Heart right ventricle (tissue), 16 donors: ENCODE measurements around the gene PCDHB14. TPM values are rescaled to one million over a fixed set of nuclear protein-coding genes. Genes with fewer than 3 reads are reported as not detected.
A peak's percentile ranks its signal among the peaks of the same experiment; 100 is the strongest.
"Not testable (repeated sequence)": the region's sequence is repeated elsewhere in the genome, so short reads cannot be mapped to it uniquely, and the experiment has no call there.

Source experiments
- ATAC-seq, 8 donors: fragments of 200-7000 bp; cut with Tn5 transposase; one replicate each; pipeline ENCODE4 v1.9.1; 2020; ENCODE audit warnings: mild to moderate bottlenecking in 8 of 8, moderate library complexity in 8 of 8, moderate number of reproducible peaks in 1 of 8
- DNase-seq, 2 donors: peaks; one replicate each; pipeline ENCODE4 v3.0.0-alpha.2; 2020
- H3K27ac ChIP-seq, 10 donors: fragments of 200-600 bp; sonication (generic) in 2 of 10; one replicate each; pipeline versions ENCODE4 v1.5.0 to v1.8.0; 2020 to 2022; ENCODE audit warnings: mild to moderate bottlenecking in 3 of 10
- H3K27me3 ChIP-seq, 7 donors: fragments of 200-600 bp; one replicate each; pipeline ENCODE4 v1.8.0; 2021 to 2022; ENCODE audit warnings: mild to moderate bottlenecking in 2 of 7
- H3K36me3 ChIP-seq, 9 donors: fragments of 200-600 bp; sonication (generic) in 1 of 9; one replicate each; pipeline versions ENCODE4 v1.5.0 to v1.8.0; 2020 to 2022; ENCODE audit warnings: mild to moderate bottlenecking in 2 of 9
- H3K4me1 ChIP-seq, 9 donors: fragments of 200-600 bp; sonication (generic) in 1 of 9; one replicate each; pipeline versions ENCODE4 v1.5.0 to v1.8.0; 2020 to 2022; ENCODE audit warnings: mild to moderate bottlenecking in 4 of 9
- H3K4me3 ChIP-seq, 10 donors: fragments of 200-600 bp; sonication (generic) in 2 of 10; one replicate each; pipeline versions ENCODE4 v1.5.0 to v1.8.0; 2020 to 2022; ENCODE audit warnings: mild to moderate bottlenecking in 7 of 10, moderate library complexity in 2 of 10
- H3K9me3 ChIP-seq, 11 donors: fragments of 200-600 bp in 10 of 11; sonication (generic) in 2 of 11; one replicate each; pipeline versions ENCODE4 v1.5.0 to v1.8.0; 2013 to 2022; ENCODE audit warnings: mild to moderate bottlenecking in 2 of 11, control low read depth in 1 of 11, moderate library complexity in 1 of 11
- CTCF ChIP-seq, 9 donors: fragments of 200-600 bp; sonication (generic) in 2 of 9; IDR thresholded peaks; one replicate each; pipeline versions ENCODE4 v1.5.0 to v1.8.0; 2021 to 2022; ENCODE audit warnings: antibody characterized with exemption in 9 of 9, mild to moderate bottlenecking in 5 of 9, moderate library complexity in 1 of 9
- WGBS, 2 donors: extraction: QIAGEN DNeasy Blood & Tissue Kit; methylation state at CpG; one replicate each; pipeline ENCODE4 v1.1.7; 2013; ENCODE audit warnings: inconsistent platforms in 1 of 2; 5-methylcytosine and 5-hydroxymethylcytosine counted together
- intact Hi-C, 10 donors: fragments of 100-400 bp; cut with DNase I; formaldehyde crosslinking; loops; one replicate each; pipeline versions ENCODE4 v1.11.1 to v1.14.2; 2022
- polyA plus RNA-seq, 2 donors: library from polyadenylated mRNA; stranded (reverse); fragments of 200-250 nt; gene quantifications; one replicate each; pipeline ENCODE4 v1.2.3, GENCODE V29; 2013
- total RNA-seq, 10 donors: library from RNA; stranded (reverse); fragmentation: NEBNext Ultra II Directional in 3 of 10; extraction: Animal tissue kit (Norgen Biotek cat#: 25700) in 3 of 10; gene quantifications; one replicate each; pipeline versions ENCODE4 v1.2.1 to v1.2.4, GENCODE V29; 2021 to 2023
- donor health status: Arrhythmogenic right ventricular cardiomyopathy.
- donor health status: ischemic (EF 13 %, LVEDD 7.1; RV severe dilation, severe dysfunction).
- donor health status: healthy with polysubstance abuse.
- donor health status: DM: no; HTN: yes; CAD: no.
- donor health status: DM: no; HTN: no; CAD: no.
- donor health status: ischemic (EF 25% LVEDD 6.9; RV normal size, moderate dysfunction).
- donor health status: ischemic (EF 25% LVEDD 5.7; RV mildly dilated, moderate dysfunction).
- donor health status: healthy.
- donor health status: DM: yes; HTN: yes; CAD: no.
- donor health status: Ischemic cardiomyopathy.
- donor health status: ischemic (EF 35%, LVEDD 5.7; RV mildly dilated, moderate dysfunction).
- donor health status: nonischemic (EF 11% LVEDD 7.7; RV severe dilation, severe dysfunction).
- donor health status: DM: yes; HTN: yes; CAD: no.
- donor health status: PGD.
- donor health status: ischemic (EF 29% LVEDD 5.4; RV normal size, mild dysfunction).
- donor health status: nonischemic (EF 23%, LVEDD 6.1; RV moderate dilation, normal function).

Gene PCDHB14
- total and polyA plus RNA-seq, 12 donors: 1.2 to 9.0 (median 3.8) TPM

GRCh38 chr5:141180313-141180712 lies 42.8 kb upstream of the PCDHB14 start:
- no peak overlapping the region for H3K27ac ChIP-seq

GRCh38 chr5:141182248-141182647 lies 40.9 kb upstream of the PCDHB14 start, which contains the start of gene PCDHB16:
PCDHB16 (plus strand) TSS chr5:141182387; CDS start chr5:141182560, 173 bp downstream.
- DNase-seq (peak; percentile 38 to 69), ATAC-seq (peak in 4 of 8 donors; percentile 67 to 93 (median 76))
- Histone ChIP-seq H3K27me3 (peaks cover 0 to 54% (median 41%) of the 10 kb centered on the region in 7 donors), H3K9me3 (peaks cover 0 to 86% (median 21%) of the 10 kb centered on the region in 11 donors), H3K4me1 (no peaks in the 10 kb centered on the region), H3K4me3 (peak within 1 kb of the TSS; percentile 14 to 58 (median 20)), H3K27ac (peak within 1 kb of the TSS in 5 of 10 donors; percentile 24 to 79 (median 68)), H3K36me3 (peaks cover 0 to 16% (median 0%) of the 10 kb centered on the region in 9 donors)
- intact Hi-C loops: loop anchor here in 3 of 10 donors (5.0 to 10.0 kb wide), 2 partner anchors 380 to 383 kb away; no protein-coding TSS in a partner anchor
- WGBS, 2 donors: 12 to 14% methylated on average over 13 of the region's 13 CpGs
- TF ChIP-seq CTCF (IDR thresholded peaks at IDR 0.05): peak in 8 of 9 donors; percentile 9 to 65 (median 43)

More at GRCh38 chr5:141180313-141180712, 42.8 kb upstream of the PCDHB14 start:
- Histone ChIP-seq H3K9me3 (peaks cover 0 to 84% (median 18%) of the 10 kb centered on the region in 11 donors), H3K4me3 (no peak overlapping the region), H3K4me1 (no peaks in the 10 kb centered on the region), H3K36me3 (peaks cover 0 to 12% (median 0%) of the 10 kb centered on the region in 9 donors), H3K27me3 (peaks cover 0 to 72% (median 60%) of the 10 kb centered on the region in 7 donors)
- no peak for TF ChIP-seq CTCF (IDR thresholded peaks at IDR 0.05)
- intact Hi-C loops: loop anchor here in 3 of 10 donors (5.0 to 10.0 kb wide), 2 partner anchors 382 to 384 kb away; no protein-coding TSS in a partner anchor
- ATAC-seq: no peak
- no peak for DNase-seq
- WGBS, 2 donors: 41 to 45% methylated on average over 1 of the region's 1 CpG

- H3K9me3 ChIP-seq: peaks cover 0 to 92% (median 24%) of the 10 kb centered on the region in 11 donors
Observed at GRCh38 chr5:141184117-141184855, 38.9 kb upstream of the PCDHB14 start.

GRCh38 chr5:141186897-141187512 lies 36.1 kb upstream of the PCDHB14 start, which contains the start of gene PCDHB9:
PCDHB9 (plus strand) TSS chr5:141187161; CDS start chr5:141187319, 158 bp downstream.
- no peak for ATAC-seq
- Histone ChIP-seq H3K27ac (no peak within 1 kb of the TSS), H3K4me3 (no peak within 1 kb of the TSS), H3K27me3 (peaks cover 0 to 36% (median 16%) of the 10 kb centered on the region in 7 donors), H3K9me3 (peaks cover 0 to 94% (median 30%) of the 10 kb centered on the region in 11 donors), H3K36me3 (peaks cover 0 to 16% (median 0%) of the 10 kb centered on the region in 9 donors), H3K4me1 (no peaks in the 10 kb centered on the region)
- intact Hi-C loops: loop anchor here in 1 of 10 donors (10.0 kb wide), 1 partner anchor 378 kb away; no protein-coding TSS in a partner anchor
- peak in 7 of 9 donors; percentile 16 to 38 (median 25) for TF ChIP-seq CTCF (IDR thresholded peaks at IDR 0.05)
- WGBS, 2 donors: 17 to 22% methylated on average over 9 of the region's 9 CpGs
- DNase-seq: no peak

More at GRCh38 chr5:141184117-141184855, 38.9 kb upstream of the PCDHB14 start:
- not testable (repeated sequence) for DNase-seq, H3K27ac ChIP-seq, H3K4me3 ChIP-seq, H3K4me1 ChIP-seq, ATAC-seq
- H3K27me3 ChIP-seq: peaks cover 0 to 44% (median 25%) of the 10 kb centered on the region in 7 donors
- peaks cover 0 to 16% (median 0%) of the 10 kb centered on the region in 9 donors for H3K36me3 ChIP-seq
- 30 to 31% methylated on average over 38 to 52 of the region's 69 CpGs for WGBS, 2 donors
- intact Hi-C loops: loop anchor here in 3 of 10 donors (5.0 to 10.0 kb wide), 2 partner anchors 378 to 381 kb away; no protein-coding TSS in a partner anchor

GRCh38 chr5:141188682-141189081 lies 34.5 kb upstream of the PCDHB14 start:
- ATAC-seq, DNase-seq, H3K4me3 ChIP-seq, H3K27ac ChIP-seq, H3K4me1 ChIP-seq: not testable (repeated sequence)
- H3K9me3 ChIP-seq: peaks cover 0 to 92% (median 38%) of the 10 kb centered on the region in 11 donors
- peaks cover 0 to 16% (median 0%) of the 10 kb centered on the region in 9 donors for H3K36me3 ChIP-seq
- H3K27me3 ChIP-seq: peaks cover 0 to 29% (median 18%) of the 10 kb centered on the region in 7 donors
- 26 to 28% methylated on average over 27 to 28 of the region's 37 CpGs for WGBS, 2 donors
- intact Hi-C loops: loop anchor here in 1 of 10 donors (10.0 kb wide), 1 partner anchor 376 kb away; no protein-coding TSS in a partner anchor

GRCh38 chr5:141189131-141189530 lies 34.0 kb upstream of the PCDHB14 start:
- ATAC-seq, H3K4me3 ChIP-seq, H3K27ac ChIP-seq, DNase-seq, H3K4me1 ChIP-seq: not testable (repeated sequence)
- peaks cover 0 to 16% (median 0%) of the 10 kb centered on the region in 9 donors for H3K36me3 ChIP-seq
- intact Hi-C loops: loop anchor here in 1 of 10 donors (10.0 kb wide), 1 partner anchor 376 kb away; no protein-coding TSS in a partner anchor
- peaks cover 0 to 90% (median 38%) of the 10 kb centered on the region in 11 donors for H3K9me3 ChIP-seq
- WGBS, 2 donors: 26 to 30% methylated on average over 19 to 31 of the region's 35 CpGs
- peaks cover 0 to 29% (median 18%) of the 10 kb centered on the region in 7 donors for H3K27me3 ChIP-seq
